K562 (cell line): ENCODE results near the gene SMCO3. TPM values are rescaled to one million over a fixed set of nuclear protein-coding genes. Genes with fewer than 3 reads are reported as not detected.

Experiments used
- ATAC-seq: fragments of 200-7000 bp; cut with Tn5 transposase; 3 replicates; pipeline ENCODE4 v1.9.1; 2020; ENCODE audit warnings: moderate library complexity
- BruUV-seq: library from RNA; stranded (reverse); fragments of 400-500 nt; replicated peaks from 2 replicates; lab custom pipeline; 2021; lab: Mats Ljungman, UMichigan
- CTCF ChIA-PET: fragments of 300-600 bp; formaldehyde crosslinking; extraction: SDS; loops from one replicate; lab custom pipeline; 2021; ENCODE audit warnings: low intra/inter-chr PET ratio; lab: Yijun Ruan, JAX
- POLR2A ChIA-PET: fragments of 300-600, 350-650 bp; sonication (Branson Sonifier 250); formaldehyde crosslinking; extraction: SDS; loops from one replicate; lab custom pipeline; 2021; ENCODE audit warnings: antibody characterized with exemption, inconsistent platforms; lab: Yijun Ruan, JAX
- DNase-seq, 4 experiments: peaks; one replicate each; pipeline versions ENCODE4 v3.0.0 to v3.0.0-alpha.2; 2011 to 2018; ENCODE audit warnings: low spot score in 3 of 4, mixed read lengths in 3 of 4; ENCODE audit errors: extremely low read depth in 1 of 4
- FAIRE-seq: peaks from 2 replicates; lab custom pipeline; 2011; peaks lifted over from hg19 to GRCh38; lab: Jason Lieb, UNC
- H2AFZ ChIP-seq: 2 replicates; pipeline ENCODE4 v1.6.0; 2011; ENCODE audit warnings: low read depth, low read length, control low read depth, inconsistent platforms
- H3K27ac ChIP-seq: fragments of 200-600 bp; 3 replicates; pipeline ENCODE4 v1.8.0; 2011; ENCODE audit warnings: low read depth, mild to moderate bottlenecking, control low read depth, inconsistent platforms, low read length, moderate library complexity, mixed read lengths; ENCODE audit errors: extremely low read depth
- H3K27me3 ChIP-seq, 2 experiments: fragments of 300-600 bp in 1 of 2; 2 replicates in 1 of 2; 3 replicates in 1 of 2; pipeline versions ENCODE4 v1.6.0 to v1.8.0; 2011; ENCODE audit warnings: inconsistent platforms in 2 of 2, low read length in 2 of 2, mild to moderate bottlenecking in 1 of 2, mixed read lengths in 1 of 2, moderate library complexity in 1 of 2; ENCODE audit not compliant: control insufficient read depth in 2 of 2, insufficient read depth in 2 of 2
- H3K36me3 ChIP-seq: fragments of 300-600 bp; 3 replicates; pipeline ENCODE4 v1.8.0; 2011; ENCODE audit warnings: mild to moderate bottlenecking, low read length, inconsistent platforms; ENCODE audit not compliant: control insufficient read depth, insufficient read depth
- H3K4me1 ChIP-seq, 2 experiments: fragments of 200-600 bp in 1 of 2; replicated peaks in 1 of 2; 2 replicates in 1 of 2; 3 replicates in 1 of 2; pipeline versions ENCODE4 v1.5.1 to v1.8.0; 2011; ENCODE audit warnings: inconsistent platforms in 2 of 2, low read length in 2 of 2, mild to moderate bottlenecking in 1 of 2, mixed read lengths in 1 of 2, moderate library complexity in 1 of 2; ENCODE audit not compliant: control insufficient read depth in 2 of 2, insufficient read depth in 2 of 2
- H3K4me2 ChIP-seq: 2 replicates; pipeline ENCODE4 v1.6.1; 2011; ENCODE audit warnings: low read length, control low read depth, inconsistent platforms, mixed read lengths; ENCODE audit not compliant: insufficient read depth
- H3K4me3 ChIP-seq: fragments of 200-600 bp; sonication (generic), shearing (Covaris generic); 2 replicates; pipeline ENCODE4 v1.5.1; 2016; ENCODE audit warnings: control low read depth, inconsistent platforms
- H3K79me2 ChIP-seq: fragments of 200-600 bp; 3 replicates; pipeline ENCODE4 v1.8.0; 2011; ENCODE audit warnings: low read length, inconsistent platforms; ENCODE audit not compliant: control insufficient read depth, insufficient read depth
- H3K9ac ChIP-seq, 2 experiments: 2 replicates each; pipeline versions ENCODE4 v1.6.0 to v1.6.1; 2011; ENCODE audit warnings: low read depth in 2 of 2, low read length in 2 of 2, control low read depth in 1 of 2, inconsistent platforms in 1 of 2, mild to moderate bottlenecking in 1 of 2, mixed read lengths in 1 of 2; ENCODE audit not compliant: insufficient read depth in 1 of 2
- H3K9me1 ChIP-seq: one replicate; pipeline ENCODE4 v1.6.0; 2011; ENCODE audit warnings: inconsistent platforms, mild to moderate bottlenecking, low read length, moderate library complexity; ENCODE audit not compliant: control insufficient read depth, insufficient read depth
- H3K9me3 ChIP-seq: replicated peaks from 2 replicates; pipeline ENCODE4 v1.5.1; 2011; ENCODE audit warnings: low read depth, low read length, inconsistent platforms; ENCODE audit not compliant: control insufficient read depth, insufficient read depth
- H4K20me1 ChIP-seq: replicated peaks from 2 replicates; pipeline ENCODE4 v1.6.1; 2011; ENCODE audit warnings: low read length, inconsistent platforms, mixed read lengths; ENCODE audit not compliant: control insufficient read depth, insufficient read depth
- C11orf30 ChIP-seq: fragments of 450-650 bp; IDR thresholded peaks from 2 replicates; pipeline ENCODE4 v1.6.1; 2016; ENCODE audit warnings: low read depth, mild to moderate bottlenecking
- ERF ChIP-seq: fragments of 450-650 bp; formaldehyde crosslinking; IDR thresholded peaks from 2 replicates; pipeline ENCODE4 v1.4.0; 2020; ENCODE audit warnings: mild to moderate bottlenecking, mixed read lengths
- MAFF ChIP-seq: IDR thresholded peaks from 2 replicates; pipeline ENCODE4 v1.6.1; 2012; ENCODE audit warnings: low read length, improper control_type of control experiment
- MAFG ChIP-seq: fragments of 450-650 bp; conservative IDR thresholded peaks from 2 replicates; pipeline ENCODE4 v1.6.1; 2016; ENCODE audit warnings: missing genetic modification characterization, missing compliant biosample characterization
- MAFK ChIP-seq: IDR thresholded peaks from 2 replicates; pipeline ENCODE4 v1.6.1; 2011; ENCODE audit warnings: low read length, improper control_type of control experiment
- SRSF7 ChIP-seq: fragments of 200-400 bp; formaldehyde crosslinking; optimal IDR thresholded peaks from 2 replicates; pipeline ENCODE3; 2017; ENCODE audit warnings: mild to moderate bottlenecking, low read depth, low read length
- ZNF316 ChIP-seq: fragments of 450-650 bp; IDR thresholded peaks from 2 replicates; pipeline ENCODE4 v1.6.1; 2016
- WGBS: fragments of 100-300 bp; shearing (Covaris generic); methylation state at CpG from one replicate; pipeline ENCODE4 v1.1.6; 2016; ENCODE audit warnings: low coverage, mixed read lengths; ENCODE audit not compliant: insufficient coverage; ENCODE audit errors: missing lambda C conversion rate; 5-methylcytosine and 5-hydroxymethylcytosine counted together
- in situ Hi-C: fragments of 300-500 bp; cut with MboI; formaldehyde crosslinking; loops from 4 replicates; pipeline ENCODE4 v1.15.0; 2018; ENCODE audit warnings: inconsistent platforms, mixed read lengths
- intact Hi-C: fragments of 100-400 bp; cut with micrococcal nuclease; formaldehyde crosslinking; loops from 2 replicates; pipeline ENCODE4 v1.14.2; 2022
- polyA plus RNA-seq, 8 experiments: library from polyadenylated mRNA; depleted of rRNA in 4 of 8; stranded (reverse) in 5 of 8; unstranded in 3 of 8; fragments of >200 nt; fragmentation: Nextera tagmentation in 2 of 8; fragmentation: Illumina TruSeq in 1 of 8; extraction: Ambion mirVana in 2 of 8; extraction: Trizol in 1 of 8; gene quantifications; 2 replicates each; pipeline versions ENCODE4 v1.2.1 to v1.2.3, GENCODE V29; 2011 to 2014; ENCODE audit warnings: inconsistent platforms in 1 of 8, missing spikeins in 1 of 8
- total RNA-seq, 7 experiments: library from RNA; depleted of rRNA in 6 of 7; stranded (reverse); fragments of >200 nt in 6 of 7; fragmentation: Illumina TruSeq in 2 of 7; extraction: Trizol in 2 of 7; gene quantifications; 2 replicates each; pipeline versions ENCODE4 v1.2.1 to v1.2.3, GENCODE V29; 2011 to 2021; ENCODE audit warnings: low replicate concordance in 1 of 7

The SMCO3 gene
- total and polyA plus RNA-seq, 9 of the 15 experiments (the other 6 are each of a cell fraction or from before 2014, with no cell fraction given) = 0.10 to 0.14 TPM; not detected in 7

GRCh38 chr12:14768823-14769405 is 45.1 kb downstream of the SMCO3 start:
- FAIRE-seq (no peak), ATAC-seq (no peak), DNase-seq (no peak)
- Histone ChIP-seq H3K36me3 (no peaks in the 10 kb centered on the region), H3K4me1 (no peaks in the 10 kb centered on the region; a peak in 1 of 5 replicates), H3K27ac (no peak overlapping the region), H3K4me2 (no peak overlapping the region), H3K9ac (no peak overlapping the region), H3K9me3 (no peaks in the 10 kb centered on the region), H4K20me1 (no peaks in the 10 kb centered on the region), H3K79me2 (no peaks in the 10 kb centered on the region), H3K27me3 (peaks cover 0 to 6% of the 10 kb centered on the region in 2 experiments; a peak in 1 of 5 replicates), H3K4me3 (no peak overlapping the region), H2AFZ (no peak overlapping the region), H3K9me1 (no peaks in the 10 kb centered on the region)
- ChIA-PET POLR2A (no interaction called here), CTCF (no interaction called here)
- BruUV-seq = no TSS peak
- in situ Hi-C loops = no loop called here
- intact Hi-C loops = no loop called here
- TF ChIP-seq MAFK (peak; percentile 81), C11orf30 (peak; percentile 62), MAFF (peak; percentile 84), MAFG (tag) (peak; percentile 65), ERF (CRISPR knock-in tag) (no peak), ZNF316 (peak; percentile 80)
- WGBS = 44% methylated on average over 10 of the region's 16 CpGs

GRCh38 chr12:14767617-14768016 is 46.4 kb downstream of the SMCO3 start:
- no peaks in the 10 kb centered on the region for H3K36me3 ChIP-seq
- no peak overlapping the region for H3K27ac ChIP-seq
- ChIA-PET POLR2A (interaction anchor here (0.7 kb wide), 1 partner anchor 808 kb away, joined by 3 read pairs; no protein-coding TSS in a partner anchor), CTCF (no interaction called here)
- no peak overlapping the region for H2AFZ ChIP-seq
- no peaks in the 10 kb centered on the region; a peak in 1 of 5 replicates for H3K4me1 ChIP-seq
- WGBS = 0% methylated on average over 1 of the region's 1 CpG
- in situ Hi-C loops = no loop called here
- H3K27me3 ChIP-seq = no peaks in the 10 kb centered on the region
- H3K4me3 ChIP-seq = no peak overlapping the region
- no peaks in the 10 kb centered on the region for H3K79me2 ChIP-seq
- intact Hi-C loops = no loop called here
- no peak overlapping the region for H3K9ac ChIP-seq
- no peaks in the 10 kb centered on the region for H4K20me1 ChIP-seq
- H3K9me1 ChIP-seq = no peaks in the 10 kb centered on the region
- no peak overlapping the region for H3K4me2 ChIP-seq
- FAIRE-seq = no peak
- TF ChIP-seq SRSF7 = no peak
- no TSS peak for BruUV-seq
- ATAC-seq = no peak
- DNase-seq = no peak
- H3K9me3 ChIP-seq = no peaks in the 10 kb centered on the region
